Caco-2 (cell line): Measurements from ENCODE around the gene LSM3. TPM values are rescaled to one million over a fixed set of nuclear protein-coding genes. Genes with fewer than 3 reads are reported as not detected.

ENCODE experiments used
- BruUV-seq: library from RNA; stranded (reverse); fragments of 400-500 nt; replicated peaks from 2 replicates; lab custom pipeline; 2021; lab: Mats Ljungman, UMichigan
- CTCF ChIA-PET: fragments of 300-600 bp; sonication (Branson Sonifier 250); formaldehyde crosslinking; loops from one replicate; lab custom pipeline; 2022; ENCODE audit warnings: antibody characterized with exemption; lab: Charles Lee
- POLR2A ChIA-PET: fragments of 300-600 bp; sonication (Branson Sonifier 250); formaldehyde crosslinking; loops from one replicate; lab custom pipeline; 2022; ENCODE audit warnings: antibody characterized with exemption; lab: Charles Lee
- DNase-seq, 2 experiments: peaks; one replicate each; pipeline versions ENCODE4 v3.0.0 to v3.0.0-alpha.2; 2020 to 2022
- H3K27me3 ChIP-seq: replicated peaks from 2 replicates; pipeline ENCODE4 v1.6.0; 2011; ENCODE audit warnings: low read length; ENCODE audit not compliant: control insufficient read depth, insufficient read depth
- H3K36me3 ChIP-seq: 2 replicates; pipeline ENCODE4 v1.5.1; 2011; ENCODE audit warnings: low read length; ENCODE audit not compliant: control insufficient read depth, insufficient read depth
- H3K4me1 ChIP-seq: fragments of 250-450 bp; sonication (Bioruptor Pico); 2 replicates; pipeline ENCODE4 v1.5.1; 2020; ENCODE audit warnings: mild to moderate bottlenecking
- H3K4me3 ChIP-seq: 2 replicates; pipeline ENCODE4 v1.5.1; 2011; ENCODE audit warnings: low read depth, mild to moderate bottlenecking, control low read depth, low read length
- H3K9me3 ChIP-seq: fragments of 250-450 bp; sonication (Bioruptor Pico); 2 replicates; pipeline ENCODE4 v1.5.1; 2020; ENCODE audit warnings: mild to moderate bottlenecking, moderate library complexity
- H3K27ac Mint-ChIP-seq: one replicate; pipeline ENCODE4 v1.8.0; 2022; ENCODE audit warnings: mixed read lengths; ENCODE audit not compliant: unreplicated experiment
- H3K27me3 Mint-ChIP-seq: one replicate; pipeline ENCODE4 v1.8.0; 2022; ENCODE audit warnings: mixed read lengths; ENCODE audit not compliant: insufficient read depth, unreplicated experiment
- H3K36me3 Mint-ChIP-seq: one replicate; pipeline ENCODE4 v1.8.0; 2022; ENCODE audit warnings: mild to moderate bottlenecking, mixed read lengths; ENCODE audit not compliant: insufficient read depth, unreplicated experiment
- H3K4me1 Mint-ChIP-seq: one replicate; pipeline ENCODE4 v1.8.0; 2022; ENCODE audit warnings: low read depth, mixed read lengths; ENCODE audit not compliant: unreplicated experiment
- H3K4me3 Mint-ChIP-seq: one replicate; pipeline ENCODE4 v1.8.0; 2022; ENCODE audit warnings: mild to moderate bottlenecking, moderate library complexity, mixed read lengths; ENCODE audit not compliant: unreplicated experiment
- H3K9me3 Mint-ChIP-seq: one replicate; pipeline ENCODE4 v1.8.0; 2022; ENCODE audit warnings: mixed read lengths; ENCODE audit not compliant: unreplicated experiment
- intact Hi-C: fragments of 100-400 bp; cut with micrococcal nuclease; formaldehyde crosslinking; loops from one replicate; pipeline ENCODE4 v1.10.0; 2022; ENCODE audit not compliant: unreplicated experiment
- total RNA-seq: library from RNA; stranded (reverse); gene quantifications from 2 replicates; pipeline ENCODE4 v1.2.3, GENCODE V29; 2022
- TF ChIP-seq, protein P1 (sequence below), 2 experiments: fragments of 200-600 bp in 1 of 2; IDR thresholded peaks; 1 replicate in 1 of 2; 2 replicates in 1 of 2; pipeline versions ENCODE4 v1.5.1 to v1.8.0; 2011 to 2022; ENCODE audit warnings: antibody characterized with exemption in 1 of 2, control low read depth in 1 of 2, inconsistent platforms in 1 of 2, low read depth in 1 of 2, low read length in 1 of 2, mild to moderate bottlenecking in 1 of 2, moderate library complexity in 1 of 2; ENCODE audit not compliant: insufficient read depth in 1 of 2, severe bottlenecking in 1 of 2, unreplicated experiment in 1 of 2

LSM3 gene
- total RNA-seq, 1 experiment from 2014 or later: 20.5 TPM

DNA sequence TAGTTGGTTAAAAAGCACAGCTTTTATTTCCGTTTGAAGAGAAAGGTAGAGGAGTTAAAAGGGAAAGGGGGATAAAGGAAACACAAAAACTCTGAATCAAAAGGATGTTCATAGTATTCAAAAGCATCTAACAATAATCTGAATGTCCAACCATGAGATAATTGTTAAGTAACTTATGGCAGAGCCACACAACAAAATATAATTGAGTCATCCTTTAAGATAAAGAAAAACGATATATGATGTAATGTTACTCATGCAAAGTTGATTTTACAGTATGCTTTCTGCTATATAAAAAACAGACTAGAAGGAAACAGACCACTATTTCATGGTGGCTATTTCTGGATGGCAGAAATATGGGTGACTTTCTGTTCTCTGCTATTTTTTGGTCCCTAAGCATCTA lies 4.1 kb upstream of the LSM3 start:
- intact Hi-C loops: no loop called here

DNA sequence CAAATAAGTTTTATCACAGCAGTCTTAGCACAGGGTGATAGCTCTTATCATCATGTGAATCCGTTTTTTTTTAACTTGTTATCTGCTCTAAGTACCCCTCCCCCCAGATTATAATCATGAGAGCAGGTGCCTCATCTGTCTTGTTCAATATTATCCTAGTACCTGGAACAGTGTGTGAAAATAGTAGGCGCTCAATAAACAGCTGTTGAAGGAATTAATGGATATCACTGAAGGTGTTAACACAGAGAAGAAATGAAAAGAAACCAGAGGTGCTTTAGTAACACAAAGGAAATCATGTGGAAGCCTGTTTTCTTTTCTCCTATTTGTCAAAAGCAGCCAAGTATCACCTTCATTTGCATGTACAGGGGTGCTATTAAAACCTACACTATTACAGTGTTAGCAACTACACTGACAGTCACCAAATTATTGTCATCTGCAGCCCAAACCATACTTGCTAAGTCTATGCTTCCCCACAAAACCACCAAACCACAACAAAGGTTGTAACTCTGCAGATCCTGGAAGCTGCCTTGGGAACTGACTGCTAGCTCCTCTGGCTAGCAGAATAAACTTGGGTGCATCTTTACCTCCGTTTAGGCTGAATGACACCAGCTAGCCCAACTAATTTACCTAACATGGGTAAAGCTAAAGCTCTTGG lies 3.1 kb upstream of the LSM3 start:
- Mint-ChIP-seq H3K4me3 (no peak overlapping the region), H3K27ac (no peak overlapping the region), H3K36me3 (peaks cover 32% of the 10 kb centered on the region), H3K4me1 (peaks cover 25% of the 10 kb centered on the region), H3K9me3 (no peaks in the 10 kb centered on the region), H3K27me3 (no peaks in the 10 kb centered on the region)
- POLR2A ChIA-PET: no interaction called here
- no peak overlapping the region for H3K4me3 ChIP-seq
- no TSS peak for BruUV-seq
- H3K9me3 ChIP-seq: no peaks in the 10 kb centered on the region
- CTCF ChIA-PET: no interaction called here
- H3K36me3 ChIP-seq: peaks cover 2% of the 10 kb centered on the region; the same call in 1 of the 2 replicates
- H3K27me3 ChIP-seq: no peaks in the 10 kb centered on the region
- TF ChIP-seq, protein P1, sequence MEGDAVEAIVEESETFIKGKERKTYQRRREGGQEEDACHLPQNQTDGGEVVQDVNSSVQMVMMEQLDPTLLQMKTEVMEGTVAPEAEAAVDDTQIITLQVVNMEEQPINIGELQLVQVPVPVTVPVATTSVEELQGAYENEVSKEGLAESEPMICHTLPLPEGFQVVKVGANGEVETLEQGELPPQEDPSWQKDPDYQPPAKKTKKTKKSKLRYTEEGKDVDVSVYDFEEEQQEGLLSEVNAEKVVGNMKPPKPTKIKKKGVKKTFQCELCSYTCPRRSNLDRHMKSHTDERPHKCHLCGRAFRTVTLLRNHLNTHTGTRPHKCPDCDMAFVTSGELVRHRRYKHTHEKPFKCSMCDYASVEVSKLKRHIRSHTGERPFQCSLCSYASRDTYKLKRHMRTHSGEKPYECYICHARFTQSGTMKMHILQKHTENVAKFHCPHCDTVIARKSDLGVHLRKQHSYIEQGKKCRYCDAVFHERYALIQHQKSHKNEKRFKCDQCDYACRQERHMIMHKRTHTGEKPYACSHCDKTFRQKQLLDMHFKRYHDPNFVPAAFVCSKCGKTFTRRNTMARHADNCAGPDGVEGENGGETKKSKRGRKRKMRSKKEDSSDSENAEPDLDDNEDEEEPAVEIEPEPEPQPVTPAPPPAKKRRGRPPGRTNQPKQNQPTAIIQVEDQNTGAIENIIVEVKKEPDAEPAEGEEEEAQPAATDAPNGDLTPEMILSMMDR (IDR thresholded peaks at IDR 0.05; ENCODE audit: insufficient read depth in 1 of 2, low read depth in 1 of 2, low read length in 1 of 2, severe bottlenecking in 1 of 2, unreplicated experiment in 1 of 2): no peak
- no peak for DNase-seq
- intact Hi-C loops: no loop called here
- peaks cover 16% of the 10 kb centered on the region for H3K4me1 ChIP-seq

More for the DNA sequence above, 4.1 kb upstream of the LSM3 start:
- no TSS peak for BruUV-seq
- Mint-ChIP-seq H3K4me3 (no peak overlapping the region), H3K36me3 (peaks cover 40% of the 10 kb centered on the region), H3K4me1 (peaks cover 31% of the 10 kb centered on the region), H3K27me3 (no peaks in the 10 kb centered on the region), H3K27ac (no peak overlapping the region), H3K9me3 (no peaks in the 10 kb centered on the region)
- Histone ChIP-seq H3K4me3 (no peak overlapping the region), H3K36me3 (peaks cover 4% of the 10 kb centered on the region), H3K27me3 (no peaks in the 10 kb centered on the region), H3K4me1 (peaks cover 12% of the 10 kb centered on the region), H3K9me3 (no peaks in the 10 kb centered on the region)
- POLR2A ChIA-PET: no interaction called here
- TF ChIP-seq, protein P1 (IDR thresholded peaks at IDR 0.05; ENCODE audit: insufficient read depth in 1 of 2, low read depth in 1 of 2, low read length in 1 of 2, severe bottlenecking in 1 of 2, unreplicated experiment in 1 of 2): no peak
- no peak for DNase-seq
- CTCF ChIA-PET: no interaction called here

DNA sequence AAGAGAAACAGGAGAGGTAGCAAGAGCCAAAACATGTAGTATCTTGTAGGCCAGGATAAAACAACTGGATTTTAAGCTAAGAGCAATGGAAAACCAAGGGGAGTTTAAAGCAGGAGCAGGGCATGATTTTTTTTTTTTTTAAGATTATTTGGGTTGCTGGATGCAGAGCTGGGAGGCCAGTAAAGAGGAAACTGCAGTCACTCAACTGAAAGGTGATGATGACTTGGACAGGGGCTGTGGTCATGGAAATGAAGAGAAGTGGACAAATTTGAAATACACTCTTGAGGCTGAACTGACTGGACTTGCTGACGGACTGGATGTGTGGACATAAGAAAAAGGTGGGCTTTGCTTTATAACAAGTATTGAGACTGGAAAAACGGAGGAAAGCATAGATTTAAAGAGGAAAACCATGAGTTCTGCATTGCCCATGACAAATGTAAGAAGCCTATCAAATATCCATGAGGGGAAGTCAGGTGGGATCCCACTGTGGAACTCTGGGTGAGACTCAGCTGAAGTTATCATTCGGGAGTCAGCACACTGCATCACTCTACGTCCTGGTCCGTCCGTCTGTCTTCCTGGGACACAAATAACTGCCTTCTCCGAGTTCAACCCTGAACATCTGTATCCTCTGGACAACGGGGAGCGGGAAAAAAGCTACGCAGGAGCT lies 904 bp upstream of the LSM3 start:
- BruUV-seq: no TSS peak

More for the DNA sequence above, 904 bp upstream of the LSM3 start:
- ChIA-PET POLR2A (interaction anchor here (1.0 to 2.4 kb wide), 8 partner anchors 10 to 53 kb away, joined by 3 to 38 read pairs (median 12); partner anchors contain the start of genes CHCHD4 and TMEM43), CTCF (interaction anchor here (0.6 to 1.2 kb wide), 5 partner anchors 25 to 291 kb away, joined by 3 to 10 read pairs (median 4); no protein-coding TSS in a partner anchor)
- H3K36me3 Mint-ChIP-seq: peaks cover 24% of the 10 kb centered on the region
- H3K4me3 Mint-ChIP-seq: peak overlapping the region; percentile 82
- Histone ChIP-seq H3K27me3 (no peaks in the 10 kb centered on the region), H3K9me3 (no peaks in the 10 kb centered on the region), H3K4me3 (peak overlapping the region; percentile 95), H3K36me3 (no peaks in the 10 kb centered on the region), H3K4me1 (peaks cover 16% of the 10 kb centered on the region)
- TF ChIP-seq, protein P1 (IDR thresholded peaks at IDR 0.05; ENCODE audit: insufficient read depth in 1 of 2, low read depth in 1 of 2, low read length in 1 of 2, severe bottlenecking in 1 of 2, unreplicated experiment in 1 of 2): no peak
- peaks cover 24% of the 10 kb centered on the region for H3K4me1 Mint-ChIP-seq
- no peaks in the 10 kb centered on the region for H3K9me3 Mint-ChIP-seq
- peak in 1 of 2 experiments; percentile 7 for DNase-seq
- H3K27ac Mint-ChIP-seq: peak overlapping the region; percentile 94
- no peaks in the 10 kb centered on the region for H3K27me3 Mint-ChIP-seq
- intact Hi-C loops: loop anchor here (1.0 to 2.0 kb wide), 5 partner anchors 33 to 474 kb away; partner anchors contain the start of genes CCDC174 and CHCHD4
